Activated T-helper 1 cell treated with anti-CD3 and anti-CD28 coated beads, Interleukin-12 subunit alpha, Interleukin-12 subunit beta, Interleukin-2, Interleukin-4 antibody, amounts not matched to agents 30 ng/mL and 10 ng/mL and 1 ng/mL, durations not matched to agents 14 hours and 24 hours and 36 hours (primary cell): Measurements from ENCODE around the gene VPS41. TPM values are rescaled to one million over a fixed set of nuclear protein-coding genes. Genes with fewer than 3 reads are reported as not detected.

Experiments
- DNase-seq: peaks from one replicate; pipeline ENCODE4 v3.0.0; 2021; ENCODE audit warnings: low spot score
- H3K27ac Mint-ChIP-seq: one replicate; pipeline ENCODE4 v1.8.0; 2021; ENCODE audit warnings: mild to moderate bottlenecking, mixed read lengths
- H3K27me3 Mint-ChIP-seq: one replicate; pipeline ENCODE4 v1.8.0; 2022; ENCODE audit warnings: mild to moderate bottlenecking, moderate library complexity, mixed read lengths; ENCODE audit not compliant: insufficient read depth
- H3K36me3 Mint-ChIP-seq: one replicate; pipeline ENCODE4 v1.8.0; 2021; ENCODE audit warnings: low read depth, mixed read lengths
- H3K4me1 Mint-ChIP-seq: one replicate; pipeline ENCODE4 v1.8.0; 2021; ENCODE audit warnings: low read depth, mixed read lengths
- H3K4me3 Mint-ChIP-seq: one replicate; pipeline ENCODE4 v1.8.0; 2021; ENCODE audit warnings: mild to moderate bottlenecking, moderate library complexity, mixed read lengths
- H3K9me3 Mint-ChIP-seq: one replicate; pipeline ENCODE4 v1.8.0; 2021; ENCODE audit warnings: mixed read lengths
- intact Hi-C: fragments of 100-400 bp; cut with micrococcal nuclease; formaldehyde crosslinking; loops from one replicate; pipeline ENCODE4 v1.15.1; 2024
- total RNA-seq: library from RNA; stranded (reverse); gene quantifications from 2 replicates; pipeline ENCODE4 v1.2.3, GENCODE V29; 2022

The VPS41 gene
- total RNA-seq, 1 donor from 2014 or later = 56.3 TPM

GRCh38 chr7:38893061-38893460 is 15.9 kb downstream of the VPS41 start:
- DNase-seq = no peak
- H3K4me1 Mint-ChIP-seq = peaks cover 5% of the 10 kb centered on the region
- peaks cover 28% of the 10 kb centered on the region for H3K36me3 Mint-ChIP-seq
- H3K9me3 Mint-ChIP-seq = no peaks in the 10 kb centered on the region
- intact Hi-C loops = no loop called here
- H3K27me3 Mint-ChIP-seq = no peaks in the 10 kb centered on the region
- no peak overlapping the region for H3K27ac Mint-ChIP-seq
- H3K4me3 Mint-ChIP-seq = no peak overlapping the region

GRCh38 chr7:38890597-38890996 is 18.4 kb downstream of the VPS41 start:
- Mint-ChIP-seq H3K4me3 (no peak overlapping the region), H3K4me1 (peaks cover 5% of the 10 kb centered on the region), H3K27ac (no peak overlapping the region), H3K9me3 (peaks cover 9% of the 10 kb centered on the region), H3K27me3 (no peaks in the 10 kb centered on the region), H3K36me3 (peaks cover 28% of the 10 kb centered on the region)
- no peak for DNase-seq
- intact Hi-C loops = no loop called here

GRCh38 chr7:38889872-38890432 is 19.0 kb downstream of the VPS41 start:
- intact Hi-C loops = no loop called here
- Mint-ChIP-seq H3K27me3 (no peaks in the 10 kb centered on the region), H3K27ac (no peak overlapping the region), H3K9me3 (peaks cover 9% of the 10 kb centered on the region), H3K4me1 (peaks cover 5% of the 10 kb centered on the region), H3K36me3 (peaks cover 27% of the 10 kb centered on the region), H3K4me3 (no peak overlapping the region)
- no peak for DNase-seq

GRCh38 chr7:38889079-38889478 is 19.9 kb downstream of the VPS41 start:
- Mint-ChIP-seq H3K4me1 (peaks cover 5% of the 10 kb centered on the region), H3K27ac (no peak overlapping the region), H3K9me3 (peaks cover 9% of the 10 kb centered on the region), H3K36me3 (peaks cover 25% of the 10 kb centered on the region), H3K27me3 (no peaks in the 10 kb centered on the region), H3K4me3 (no peak overlapping the region)
- DNase-seq = no peak
- intact Hi-C loops = no loop called here

GRCh38 chr7:38886265-38886664 is 22.7 kb downstream of the VPS41 start:
- H3K36me3 Mint-ChIP-seq = peaks cover 25% of the 10 kb centered on the region
- peaks cover 9% of the 10 kb centered on the region for H3K9me3 Mint-ChIP-seq

GRCh38 chr7:38883706-38884105 is 25.3 kb downstream of the VPS41 start:
- no peaks in the 10 kb centered on the region for H3K27me3 Mint-ChIP-seq
- H3K36me3 Mint-ChIP-seq = peaks cover 22% of the 10 kb centered on the region
- peaks cover 21% of the 10 kb centered on the region for H3K4me1 Mint-ChIP-seq
- H3K9me3 Mint-ChIP-seq = peaks cover 9% of the 10 kb centered on the region
- intact Hi-C loops = no loop called here
- no peak overlapping the region for H3K4me3 Mint-ChIP-seq
- DNase-seq = no peak
- H3K27ac Mint-ChIP-seq = no peak overlapping the region

More at GRCh38 chr7:38886265-38886664, 22.7 kb downstream of the VPS41 start:
- H3K4me1 Mint-ChIP-seq = peaks cover 14% of the 10 kb centered on the region
- intact Hi-C loops = no loop called here
- no peak overlapping the region for H3K4me3 Mint-ChIP-seq
- H3K27ac Mint-ChIP-seq = no peak overlapping the region
- H3K27me3 Mint-ChIP-seq = no peaks in the 10 kb centered on the region
- DNase-seq = no peak

GRCh38 chr7:38881947-38882684 is 26.9 kb downstream of the VPS41 start:
- Mint-ChIP-seq H3K36me3 (peaks cover 14% of the 10 kb centered on the region), H3K27ac (no peak overlapping the region), H3K4me3 (no peak overlapping the region), H3K9me3 (peaks cover 5% of the 10 kb centered on the region), H3K4me1 (peaks cover 17% of the 10 kb centered on the region), H3K27me3 (no peaks in the 10 kb centered on the region)
- no peak for DNase-seq
- intact Hi-C loops = no loop called here

GRCh38 chr7:38881015-38881414 is 28.0 kb downstream of the VPS41 start:
- H3K9me3 Mint-ChIP-seq = no peaks in the 10 kb centered on the region
- peaks cover 9% of the 10 kb centered on the region for H3K36me3 Mint-ChIP-seq
- intact Hi-C loops = no loop called here
- H3K27me3 Mint-ChIP-seq = no peaks in the 10 kb centered on the region
- H3K4me1 Mint-ChIP-seq = peaks cover 17% of the 10 kb centered on the region
- DNase-seq = no peak
- H3K27ac Mint-ChIP-seq = no peak overlapping the region
- H3K4me3 Mint-ChIP-seq = no peak overlapping the region

- no peak overlapping the region for H3K27ac Mint-ChIP-seq
- no peaks in the 10 kb centered on the region for H3K27me3 Mint-ChIP-seq
- intact Hi-C loops = no loop called here
- peaks cover 7% of the 10 kb centered on the region for H3K36me3 Mint-ChIP-seq
- no peak for DNase-seq
- peaks cover 17% of the 10 kb centered on the region for H3K4me1 Mint-ChIP-seq
- H3K4me3 Mint-ChIP-seq = no peak overlapping the region
- no peaks in the 10 kb centered on the region for H3K9me3 Mint-ChIP-seq
Observed at GRCh38 chr7:38880454-38880853, 28.5 kb downstream of the VPS41 start.

GRCh38 chr7:38880035-38880434 is 29.0 kb downstream of the VPS41 start:
- peaks cover 17% of the 10 kb centered on the region for H3K4me1 Mint-ChIP-seq
- H3K27ac Mint-ChIP-seq = no peak overlapping the region
- no peaks in the 10 kb centered on the region for H3K9me3 Mint-ChIP-seq
- intact Hi-C loops = no loop called here
- no peak for DNase-seq
- H3K36me3 Mint-ChIP-seq = peaks cover 5% of the 10 kb centered on the region
- no peak overlapping the region for H3K4me3 Mint-ChIP-seq
- H3K27me3 Mint-ChIP-seq = no peaks in the 10 kb centered on the region

- Mint-ChIP-seq H3K4me1 (peaks cover 17% of the 10 kb centered on the region), H3K36me3 (peaks cover 5% of the 10 kb centered on the region), H3K4me3 (no peak overlapping the region), H3K27ac (no peak overlapping the region), H3K27me3 (no peaks in the 10 kb centered on the region), H3K9me3 (no peaks in the 10 kb centered on the region)
- no peak for DNase-seq
- intact Hi-C loops = no loop called here
Observed at GRCh38 chr7:38878694-38879457, 30.1 kb downstream of the VPS41 start.

- Mint-ChIP-seq H3K36me3 (no peaks in the 10 kb centered on the region), H3K4me3 (no peak overlapping the region), H3K27ac (no peak overlapping the region), H3K4me1 (no peaks in the 10 kb centered on the region), H3K9me3 (no peaks in the 10 kb centered on the region), H3K27me3 (no peaks in the 10 kb centered on the region)
- intact Hi-C loops = no loop called here
- DNase-seq = no peak
Observed at GRCh38 chr7:38873433-38873832, 35.6 kb downstream of the VPS41 start.

GRCh38 chr7:38872202-38872601 is 36.8 kb downstream of the VPS41 start:
- H3K27me3 Mint-ChIP-seq = no peaks in the 10 kb centered on the region
- no peak overlapping the region for H3K27ac Mint-ChIP-seq
- H3K36me3 Mint-ChIP-seq = no peaks in the 10 kb centered on the region
- no peaks in the 10 kb centered on the region for H3K9me3 Mint-ChIP-seq
- DNase-seq = no peak
- H3K4me3 Mint-ChIP-seq = no peak overlapping the region
- intact Hi-C loops = no loop called here
- no peaks in the 10 kb centered on the region for H3K4me1 Mint-ChIP-seq
